OCI-LY7 (cell line): ENCODE measurements around the gene ENTR1. TPM values are rescaled to one million over a fixed set of nuclear protein-coding genes. Genes with fewer than 3 reads are reported as not detected.

Source experiments
- BruUV-seq: library from RNA; stranded (reverse); fragments of 400-500 nt; replicated peaks from 2 replicates; lab custom pipeline; 2021; lab: Mats Ljungman, UMichigan
- CTCF ChIA-PET: fragments of 300-600 bp; sonication (Branson Sonifier 250); formaldehyde crosslinking; loops from one replicate; lab custom pipeline; 2022; ENCODE audit warnings: antibody characterized with exemption; ENCODE audit not compliant: unreplicated experiment; lab: Charles Lee
- POLR2A ChIA-PET: fragments of 300-600 bp; sonication (Branson Sonifier 250); formaldehyde crosslinking; loops from one replicate; lab custom pipeline; 2022; ENCODE audit warnings: antibody characterized with exemption; lab: Charles Lee
- DNase-seq: peaks from one replicate; pipeline ENCODE4 v3.0.0-alpha.2; 2015; ENCODE audit warnings: low spot score
- H2AFZ ChIP-seq: fragments of 200-600 bp; sonication (generic), shearing (Covaris generic); 2 replicates; pipeline ENCODE4 v1.6.1; 2014; ENCODE audit warnings: mild to moderate bottlenecking, antibody characterized with exemption, low read length, moderate library complexity
- H3K27ac ChIP-seq: fragments of 200-600 bp; sonication (generic); 2 replicates; pipeline ENCODE4 v1.5.1; 2014; ENCODE audit warnings: mixed run types, low read depth, mild to moderate bottlenecking, moderate library complexity, low read length, inconsistent platforms; ENCODE audit not compliant: poor library complexity, severe bottlenecking
- H3K36me3 ChIP-seq: fragments of 200-600 bp; sonication (generic); 2 replicates; pipeline ENCODE4 v1.6.1; 2014; ENCODE audit warnings: mild to moderate bottlenecking, antibody characterized with exemption, low read length, moderate library complexity, mixed read lengths; ENCODE audit not compliant: insufficient read depth
- H3K4me1 ChIP-seq: fragments of 200-600 bp; sonication (generic); 2 replicates; pipeline ENCODE4 v1.5.1; 2014; ENCODE audit warnings: mild to moderate bottlenecking, low read length; ENCODE audit not compliant: insufficient read depth, poor library complexity, severe bottlenecking
- H3K4me2 ChIP-seq: fragments of 200-600 bp; sonication (generic); 2 replicates; pipeline ENCODE4 v1.6.1; 2014; ENCODE audit warnings: mild to moderate bottlenecking, low read length
- H3K4me3 ChIP-seq: fragments of 200-600 bp; sonication (generic); 2 replicates; pipeline ENCODE4 v1.5.1; 2014; ENCODE audit warnings: mild to moderate bottlenecking, low read depth, low read length; ENCODE audit not compliant: poor library complexity, severe bottlenecking
- H3K79me2 ChIP-seq: fragments of 200-600 bp; sonication (generic); 2 replicates; pipeline ENCODE4 v1.6.1; 2016; ENCODE audit warnings: low read depth, mild to moderate bottlenecking, low read length, moderate library complexity, mixed read lengths; ENCODE audit not compliant: insufficient read depth
- H3K9me2 ChIP-seq: fragments of 200-600 bp; sonication (generic); 2 replicates; pipeline ENCODE4 v1.6.1; 2016; ENCODE audit warnings: mild to moderate bottlenecking, low read length, mixed read lengths; ENCODE audit not compliant: insufficient read depth
- H3K9me3 ChIP-seq: fragments of 200-600 bp; sonication (generic); 2 replicates; pipeline ENCODE4 v1.6.1; 2014; ENCODE audit warnings: mild to moderate bottlenecking, mixed run types, low read length, mixed read lengths
- H4K20me1 ChIP-seq: fragments of 200-600 bp; sonication (generic); 2 replicates; pipeline ENCODE4 v1.6.1; 2014; ENCODE audit warnings: mild to moderate bottlenecking, antibody characterized with exemption, low read length, moderate library complexity, mixed read lengths; ENCODE audit not compliant: insufficient read depth
- EZH2phosphoT487 ChIP-seq: fragments of 200-600 bp; sonication (generic); IDR thresholded peaks from 2 replicates; pipeline ENCODE4 v1.6.1; 2018; ENCODE audit warnings: low read depth, borderline replicate concordance, mild to moderate bottlenecking, mixed run types, antibody characterized with exemption, low read length, moderate library complexity, mixed read lengths
- intact Hi-C: fragments of 100-400 bp; cut with micrococcal nuclease; formaldehyde crosslinking; loops from one replicate; pipeline ENCODE4 v1.10.0; 2022; ENCODE audit not compliant: unreplicated experiment
- total RNA-seq, 2 experiments: library from RNA; depleted of rRNA in 1 of 2; stranded (reverse); fragments of >200 nt in 1 of 2; shearing (Covaris generic) in 1 of 2; gene quantifications; 2 replicates each; pipeline ENCODE4 v1.2.3, GENCODE V29; 2014 to 2022
- TF ChIP-seq, protein P1 (sequence below): fragments of 200-600 bp; sonication (generic); conservative IDR thresholded peaks from 2 replicates; pipeline ENCODE4 v1.5.1; 2014; ENCODE audit warnings: mild to moderate bottlenecking, antibody characterized with exemption, low read length, moderate library complexity, mixed read lengths

Gene ENTR1
- total RNA-seq, 2 experiments from 2014 or later, result 103 to 109 TPM

DNA sequence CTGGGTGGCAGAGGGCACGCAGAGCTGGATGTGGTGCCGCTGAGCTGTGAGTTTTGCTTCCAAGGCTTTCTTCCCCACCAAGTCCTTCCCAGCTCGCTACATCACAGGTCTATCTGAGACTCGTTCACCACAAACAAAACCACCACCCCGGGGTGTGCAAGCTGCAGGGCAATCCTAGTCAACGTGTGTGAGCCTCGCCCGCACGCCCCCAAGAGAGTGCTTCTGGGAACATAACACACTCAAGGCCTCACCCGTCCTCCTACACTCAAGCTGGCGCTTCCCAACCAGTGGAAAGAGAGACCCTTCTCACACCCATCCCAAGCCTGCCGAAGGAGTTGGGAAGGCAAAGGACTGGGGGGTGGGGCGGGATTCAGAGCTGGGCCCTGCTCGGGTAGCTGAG lies 21.0 kb downstream of the ENTR1 start:
- Histone ChIP-seq H3K9me3 (no peaks in the 10 kb centered on the region), H3K36me3 (peaks cover 94% of the 10 kb centered on the region), H3K27ac (no peak overlapping the region), H2AFZ (no peak overlapping the region), H4K20me1 (no peaks in the 10 kb centered on the region), H3K4me1 (no peaks in the 10 kb centered on the region), H3K4me2 (no peak overlapping the region), H3K9me2 (no peaks in the 10 kb centered on the region), H3K4me3 (no peak overlapping the region), H3K79me2 (no peaks in the 10 kb centered on the region)
- CTCF ChIA-PET, result no interaction called here
- DNase-seq, result no peak
- TF ChIP-seq, protein P1, sequence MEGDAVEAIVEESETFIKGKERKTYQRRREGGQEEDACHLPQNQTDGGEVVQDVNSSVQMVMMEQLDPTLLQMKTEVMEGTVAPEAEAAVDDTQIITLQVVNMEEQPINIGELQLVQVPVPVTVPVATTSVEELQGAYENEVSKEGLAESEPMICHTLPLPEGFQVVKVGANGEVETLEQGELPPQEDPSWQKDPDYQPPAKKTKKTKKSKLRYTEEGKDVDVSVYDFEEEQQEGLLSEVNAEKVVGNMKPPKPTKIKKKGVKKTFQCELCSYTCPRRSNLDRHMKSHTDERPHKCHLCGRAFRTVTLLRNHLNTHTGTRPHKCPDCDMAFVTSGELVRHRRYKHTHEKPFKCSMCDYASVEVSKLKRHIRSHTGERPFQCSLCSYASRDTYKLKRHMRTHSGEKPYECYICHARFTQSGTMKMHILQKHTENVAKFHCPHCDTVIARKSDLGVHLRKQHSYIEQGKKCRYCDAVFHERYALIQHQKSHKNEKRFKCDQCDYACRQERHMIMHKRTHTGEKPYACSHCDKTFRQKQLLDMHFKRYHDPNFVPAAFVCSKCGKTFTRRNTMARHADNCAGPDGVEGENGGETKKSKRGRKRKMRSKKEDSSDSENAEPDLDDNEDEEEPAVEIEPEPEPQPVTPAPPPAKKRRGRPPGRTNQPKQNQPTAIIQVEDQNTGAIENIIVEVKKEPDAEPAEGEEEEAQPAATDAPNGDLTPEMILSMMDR, result no peak
- no peak for TF ChIP-seq EZH2phosphoT487
- POLR2A ChIA-PET, result interaction anchor here (0.7 kb wide), 1 partner anchor 9 kb away, joined by 3 read pairs; no protein-coding TSS in a partner anchor
- no TSS peak for BruUV-seq
- intact Hi-C loops, result no loop called here

DNA sequence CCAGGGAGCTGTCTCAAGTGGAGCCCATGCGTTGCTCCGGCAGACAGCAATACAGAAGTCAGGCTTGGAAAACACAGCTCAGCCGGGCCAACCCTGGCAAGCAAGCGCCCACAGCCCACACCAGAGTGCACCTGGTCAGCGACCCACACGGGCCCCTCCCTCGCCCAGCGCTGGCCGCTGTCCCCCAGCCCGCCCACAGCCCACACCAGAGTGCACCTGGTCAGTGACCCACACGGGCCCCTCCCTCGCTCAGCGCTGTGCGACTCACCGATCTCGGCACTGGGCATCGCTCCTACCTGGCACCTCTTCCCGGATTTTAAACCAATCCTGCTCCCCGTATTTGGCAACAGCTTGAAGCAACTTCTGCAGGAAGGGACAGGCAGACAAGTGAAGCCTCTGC lies 23.2 kb downstream of the ENTR1 start:
- Histone ChIP-seq H3K4me3 (no peak overlapping the region), H3K27ac (no peak overlapping the region), H3K9me2 (no peaks in the 10 kb centered on the region), H3K4me2 (no peak overlapping the region), H4K20me1 (no peaks in the 10 kb centered on the region), H3K4me1 (no peaks in the 10 kb centered on the region), H3K79me2 (no peaks in the 10 kb centered on the region), H3K9me3 (no peaks in the 10 kb centered on the region), H3K36me3 (peaks cover 92% of the 10 kb centered on the region), H2AFZ (no peak overlapping the region)
- POLR2A ChIA-PET, result no interaction called here
- BruUV-seq, result no TSS peak
- intact Hi-C loops, result no loop called here
- TF ChIP-seq, protein P1, result no peak
- no peak for TF ChIP-seq EZH2phosphoT487
- DNase-seq, result no peak
- CTCF ChIA-PET, result no interaction called here

DNA sequence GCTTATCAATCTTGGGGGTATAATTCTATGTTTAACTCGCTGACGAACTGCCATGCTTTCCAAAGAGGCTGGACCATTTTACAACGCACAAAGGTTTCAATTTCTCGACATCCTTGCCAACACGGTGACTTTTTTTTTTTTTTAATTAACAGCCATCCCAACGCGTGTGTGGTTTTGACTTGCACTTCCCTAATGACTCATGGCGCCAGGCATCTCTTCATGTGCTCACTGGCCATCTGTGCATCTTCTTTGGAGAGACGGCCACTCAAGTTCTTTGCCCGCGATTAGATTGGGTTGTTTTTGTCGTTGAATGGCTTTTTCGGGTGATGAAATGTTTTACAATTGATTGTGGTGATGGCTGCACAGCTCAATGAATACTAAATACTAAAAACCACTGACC lies 24.4 kb downstream of the ENTR1 start:
- Histone ChIP-seq H3K4me2 (no peak overlapping the region), H3K27ac (no peak overlapping the region), H3K4me1 (no peaks in the 10 kb centered on the region), H3K79me2 (no peaks in the 10 kb centered on the region), H4K20me1 (no peaks in the 10 kb centered on the region), H3K4me3 (no peak overlapping the region), H3K36me3 (peaks cover 92% of the 10 kb centered on the region), H2AFZ (no peak overlapping the region), H3K9me2 (no peaks in the 10 kb centered on the region), H3K9me3 (no peaks in the 10 kb centered on the region)
- POLR2A ChIA-PET, result interaction anchor here (0.6 kb wide), 1 partner anchor 75 kb away, joined by 3 read pairs; no protein-coding TSS in a partner anchor
- intact Hi-C loops, result no loop called here
- BruUV-seq, result no TSS peak
- DNase-seq, result no peak
- CTCF ChIA-PET, result no interaction called here
- TF ChIP-seq, protein P1, result no peak
- TF ChIP-seq EZH2phosphoT487, result no peak
